ENCODE measurements around the gene ITGB6. TPM values are rescaled to one million over a fixed set of nuclear protein-coding genes. Genes with fewer than 3 reads are reported as not detected.

Gene ITGB6
- total RNA-seq, 3 donors from 2014 or later = not detected

DNA sequence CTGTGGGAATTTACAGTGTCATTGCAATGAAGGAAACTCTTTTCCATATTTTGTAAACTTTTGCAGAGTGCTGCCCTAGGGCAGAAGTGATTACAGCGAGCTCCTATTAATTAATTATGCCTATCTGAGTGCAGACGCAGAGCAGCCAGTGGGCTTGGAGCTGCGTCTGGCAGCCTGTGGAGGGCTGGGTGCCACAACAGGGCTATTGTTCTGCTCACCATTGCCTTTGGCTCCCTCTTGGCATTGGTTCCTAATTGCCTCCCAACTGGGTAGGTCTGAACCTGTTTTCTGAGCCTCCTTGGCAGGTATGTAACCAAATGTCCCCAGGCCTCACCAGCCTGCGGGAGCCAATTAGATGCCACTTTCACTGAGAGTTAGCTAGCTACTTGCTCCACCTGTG lies 25.6 kb upstream of the ITGB6 start:
- peaks cover 5% of the 10 kb centered on the region for H3K27me3 Mint-ChIP-seq (ENCODE audit: low read depth)
- DNase-seq = no peak
- H3K4me1 Mint-ChIP-seq (ENCODE audit: low read depth) = peaks cover 42% of the 10 kb centered on the region
- no peaks in the 10 kb centered on the region for H3K9me3 Mint-ChIP-seq
- H3K36me3 Mint-ChIP-seq (ENCODE audit: insufficient read depth) = no peaks in the 10 kb centered on the region
- ATAC-seq = no peak
- no peak overlapping the region for H3K4me3 Mint-ChIP-seq

DNA sequence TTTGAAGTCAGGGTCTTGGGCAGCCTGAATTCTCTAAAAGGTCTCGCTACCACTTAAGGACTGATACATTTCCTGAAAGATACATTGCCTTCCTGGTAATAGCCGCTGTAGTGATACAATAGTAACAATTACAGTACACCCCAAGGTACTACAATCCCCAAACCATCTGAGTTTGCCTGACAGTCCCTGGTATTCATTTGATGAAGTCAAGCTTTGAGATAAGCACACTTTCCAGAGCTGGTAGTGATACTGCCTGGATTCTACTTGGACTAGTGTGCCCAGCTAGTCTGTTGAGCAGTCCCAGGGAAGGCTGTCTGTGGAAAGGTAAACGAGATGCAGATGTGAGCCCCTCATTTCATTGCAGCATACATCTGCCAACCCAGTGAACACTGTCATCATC lies 24.4 kb upstream of the ITGB6 start:
- H3K9me3 Mint-ChIP-seq = no peaks in the 10 kb centered on the region
- ATAC-seq = peak in 1 of 2 donors; percentile 2
- no peaks in the 10 kb centered on the region for H3K36me3 Mint-ChIP-seq (ENCODE audit: insufficient read depth)
- peaks cover 5% of the 10 kb centered on the region for H3K27me3 Mint-ChIP-seq (ENCODE audit: low read depth)
- no peak overlapping the region for H3K4me3 Mint-ChIP-seq
- DNase-seq = no peak
- peaks cover 54% of the 10 kb centered on the region for H3K4me1 Mint-ChIP-seq (ENCODE audit: low read depth)

DNA sequence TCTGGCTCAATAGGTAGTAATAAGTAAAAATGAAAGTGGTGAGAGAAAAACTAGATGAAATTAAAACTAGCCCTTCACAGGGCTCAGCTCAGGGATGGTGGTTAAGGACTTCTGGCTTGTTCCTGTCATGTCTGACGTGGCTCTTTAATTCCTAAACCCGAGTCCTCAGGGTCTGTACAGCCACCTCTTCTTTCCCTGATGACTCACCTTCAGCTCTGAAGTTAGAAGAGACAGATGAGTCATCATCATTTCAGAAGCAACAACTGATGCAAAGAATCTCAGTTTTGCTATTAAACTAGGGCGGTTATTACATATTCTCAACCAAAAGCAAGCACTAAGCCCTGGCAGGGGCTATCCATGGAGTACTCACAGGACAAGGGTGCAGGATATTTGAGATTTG lies 24.0 kb upstream of the ITGB6 start:
- DNase-seq = no peak
- Mint-ChIP-seq H3K9me3 (no peaks in the 10 kb centered on the region), H3K4me3 (no peak overlapping the region), H3K36me3 (ENCODE audit: insufficient read depth) (no peaks in the 10 kb centered on the region), H3K27me3 (ENCODE audit: low read depth) (peaks cover 5% of the 10 kb centered on the region), H3K4me1 (ENCODE audit: low read depth) (peaks cover 53% of the 10 kb centered on the region)
- ATAC-seq = peak; percentile 80 to 82

DNA sequence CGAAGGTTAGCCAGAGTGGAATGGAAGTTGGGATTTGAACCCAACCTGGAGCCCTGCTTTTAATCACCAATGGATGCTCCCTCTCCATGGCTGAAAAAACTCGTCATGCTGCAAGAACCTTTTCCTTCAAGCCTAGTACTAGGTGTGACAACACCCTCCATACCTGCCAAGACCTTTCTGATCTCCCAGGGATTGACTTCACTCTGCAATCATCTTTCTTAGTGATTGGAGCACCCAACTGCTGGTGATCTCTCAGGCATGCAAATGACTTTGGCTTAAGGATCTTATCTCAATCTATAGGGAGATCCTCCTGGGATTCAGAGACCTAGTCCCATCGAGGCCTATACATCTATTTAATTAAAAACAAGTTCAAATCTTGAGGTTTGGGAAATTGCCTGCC lies 23.5 kb upstream of the ITGB6 start:
- no peak for DNase-seq
- H3K9me3 Mint-ChIP-seq = no peaks in the 10 kb centered on the region
- H3K4me1 Mint-ChIP-seq (ENCODE audit: low read depth) = peaks cover 53% of the 10 kb centered on the region
- H3K27me3 Mint-ChIP-seq (ENCODE audit: low read depth) = peaks cover 5% of the 10 kb centered on the region
- no peak for ATAC-seq
- no peaks in the 10 kb centered on the region for H3K36me3 Mint-ChIP-seq (ENCODE audit: insufficient read depth)
- no peak overlapping the region for H3K4me3 Mint-ChIP-seq

DNA sequence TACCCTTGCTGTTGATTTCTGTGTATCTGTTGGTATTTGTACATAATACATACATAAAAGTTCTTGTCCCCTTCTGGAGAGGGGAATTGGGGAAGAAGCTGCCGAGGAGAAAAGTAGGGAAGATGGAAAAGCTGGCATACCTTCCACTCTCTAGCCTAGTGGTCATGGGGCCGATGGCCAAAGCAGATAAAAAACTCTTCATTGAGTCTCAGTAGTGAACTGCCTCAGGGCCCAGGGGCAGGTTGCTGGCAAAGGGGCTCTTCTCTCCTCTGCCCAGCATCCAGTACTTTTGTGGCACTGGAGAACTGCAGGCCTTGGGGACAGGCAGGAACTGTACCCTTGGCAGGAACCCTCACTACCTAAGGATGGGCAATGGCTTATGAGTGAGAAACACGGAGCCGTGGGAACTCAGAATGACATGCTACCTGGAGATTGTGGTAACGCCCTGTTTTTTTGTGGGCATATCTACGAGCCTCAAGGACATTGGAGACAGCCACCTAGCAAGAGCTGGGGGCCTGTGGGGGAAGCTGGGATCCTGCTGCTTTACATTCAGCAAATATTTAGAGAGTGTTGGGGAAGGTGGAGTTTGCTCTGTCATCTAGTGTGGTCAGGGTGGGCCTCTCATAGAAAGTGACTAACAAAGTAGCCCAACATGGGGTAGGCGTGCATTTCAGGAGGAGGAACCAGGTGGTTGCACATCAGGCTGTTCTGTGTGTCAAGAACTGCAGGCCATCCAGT lies 22.6 kb upstream of the ITGB6 start:
- Mint-ChIP-seq H3K27me3 (ENCODE audit: low read depth) (peaks cover 8% of the 10 kb centered on the region), H3K4me1 (ENCODE audit: low read depth) (peaks cover 53% of the 10 kb centered on the region), H3K36me3 (ENCODE audit: insufficient read depth) (no peaks in the 10 kb centered on the region), H3K4me3 (no peak overlapping the region), H3K9me3 (no peaks in the 10 kb centered on the region)
- DNase-seq = no peak
- no peak for ATAC-seq

DNA sequence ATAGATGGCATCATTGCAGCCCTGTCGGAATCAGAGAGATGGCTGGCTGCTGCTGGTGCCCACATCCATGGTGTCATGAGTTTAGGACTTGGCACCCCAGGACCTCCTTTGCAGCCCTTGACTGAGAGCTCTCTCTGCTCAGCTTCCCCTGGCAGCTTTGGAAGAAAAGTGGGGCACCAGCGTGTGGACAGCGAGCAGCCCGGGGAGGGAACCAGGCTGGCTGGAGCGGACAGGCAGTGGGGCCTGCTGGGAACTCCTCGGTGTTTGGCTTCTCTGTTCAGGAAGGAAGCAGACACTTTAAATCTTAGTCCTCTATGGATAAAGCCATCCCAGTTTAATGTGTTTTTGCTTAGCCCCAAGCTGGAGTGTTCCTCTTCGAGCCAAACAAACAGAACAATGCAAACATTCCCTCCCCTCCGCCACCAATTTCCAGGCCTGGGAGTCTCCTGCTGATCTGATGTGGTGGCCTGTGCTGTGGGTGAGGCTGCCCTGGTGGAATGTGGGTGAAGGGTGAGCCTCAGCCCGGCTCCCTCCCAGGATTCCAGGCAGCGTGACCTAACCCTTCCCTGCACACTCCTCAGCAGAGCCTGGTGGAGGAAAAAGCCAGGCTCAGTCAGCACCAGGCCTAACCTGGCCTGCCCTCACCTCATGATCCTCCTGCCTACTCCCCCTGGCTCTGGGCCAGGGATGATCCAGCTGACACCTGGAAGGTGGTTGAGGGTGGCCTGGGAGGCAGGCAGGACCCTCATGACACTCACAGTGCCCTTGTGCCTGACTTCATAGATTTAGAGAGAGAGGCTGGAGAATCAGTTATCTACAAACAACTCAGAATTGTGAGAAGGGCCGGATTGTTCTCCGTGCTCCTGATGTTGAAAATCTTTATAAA lies 21.6 kb upstream of the ITGB6 start:
- Mint-ChIP-seq H3K9me3 (no peaks in the 10 kb centered on the region), H3K27me3 (ENCODE audit: low read depth) (peaks cover 3% of the 10 kb centered on the region), H3K4me3 (peak overlapping the region; percentile 7), H3K36me3 (ENCODE audit: insufficient read depth) (no peaks in the 10 kb centered on the region), H3K4me1 (ENCODE audit: low read depth) (peaks cover 50% of the 10 kb centered on the region)
- DNase-seq (no peak), ATAC-seq (no peak)

DNA sequence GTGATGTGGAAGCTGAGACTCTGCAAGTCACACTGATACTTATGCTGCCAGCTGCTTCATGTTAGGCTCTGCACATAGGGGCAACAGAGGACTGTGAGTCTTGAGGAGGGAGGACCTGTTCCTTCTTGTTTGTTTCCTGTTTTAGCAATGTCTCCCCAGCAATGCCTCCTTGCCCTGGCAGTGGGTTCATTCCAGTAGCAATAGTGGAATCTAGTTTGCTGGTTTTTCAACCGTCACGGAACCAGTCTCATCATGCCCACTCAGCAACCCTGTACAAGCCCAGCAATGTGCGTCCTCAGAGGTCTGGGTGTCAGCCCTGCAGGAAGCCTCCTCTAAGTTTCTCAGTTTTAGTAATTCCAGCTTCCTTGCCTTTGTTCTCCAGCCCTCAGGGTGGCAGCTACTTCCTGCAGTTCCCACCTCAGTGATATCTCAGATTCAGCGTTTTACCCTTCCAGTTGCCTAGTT lies 20.5 kb upstream of the ITGB6 start:
- no peak for DNase-seq
- Mint-ChIP-seq H3K4me1 (ENCODE audit: low read depth) (peaks cover 50% of the 10 kb centered on the region), H3K4me3 (no peak overlapping the region), H3K36me3 (ENCODE audit: insufficient read depth) (no peaks in the 10 kb centered on the region), H3K9me3 (no peaks in the 10 kb centered on the region), H3K27me3 (ENCODE audit: low read depth) (peaks cover 3% of the 10 kb centered on the region)
- peak; percentile 33 to 38 for ATAC-seq

DNA sequence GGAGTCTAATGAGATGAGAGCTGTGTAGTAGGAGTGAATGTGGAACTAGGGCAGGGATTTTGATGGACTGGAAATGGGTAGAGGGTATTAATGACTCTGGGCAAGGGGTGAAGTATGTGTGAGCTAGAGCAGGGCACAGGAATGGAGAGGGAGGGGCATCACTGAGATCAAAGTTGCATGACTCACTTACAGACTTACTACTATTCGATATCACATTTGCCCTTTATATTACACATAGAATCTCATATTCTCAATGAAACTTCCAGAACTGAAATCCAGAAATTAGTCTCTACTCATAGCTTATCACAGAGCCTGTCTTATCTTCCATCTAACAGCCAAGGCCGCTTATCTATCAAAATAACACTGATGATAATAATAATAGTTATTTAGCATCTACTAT lies 20.0 kb upstream of the ITGB6 start:
- Mint-ChIP-seq H3K9me3 (no peaks in the 10 kb centered on the region), H3K27me3 (ENCODE audit: low read depth) (peaks cover 3% of the 10 kb centered on the region), H3K4me3 (no peak overlapping the region), H3K4me1 (ENCODE audit: low read depth) (peaks cover 46% of the 10 kb centered on the region), H3K36me3 (ENCODE audit: insufficient read depth) (no peaks in the 10 kb centered on the region)
- peak; percentile 33 to 43 for ATAC-seq
- DNase-seq = no peak

DNA sequence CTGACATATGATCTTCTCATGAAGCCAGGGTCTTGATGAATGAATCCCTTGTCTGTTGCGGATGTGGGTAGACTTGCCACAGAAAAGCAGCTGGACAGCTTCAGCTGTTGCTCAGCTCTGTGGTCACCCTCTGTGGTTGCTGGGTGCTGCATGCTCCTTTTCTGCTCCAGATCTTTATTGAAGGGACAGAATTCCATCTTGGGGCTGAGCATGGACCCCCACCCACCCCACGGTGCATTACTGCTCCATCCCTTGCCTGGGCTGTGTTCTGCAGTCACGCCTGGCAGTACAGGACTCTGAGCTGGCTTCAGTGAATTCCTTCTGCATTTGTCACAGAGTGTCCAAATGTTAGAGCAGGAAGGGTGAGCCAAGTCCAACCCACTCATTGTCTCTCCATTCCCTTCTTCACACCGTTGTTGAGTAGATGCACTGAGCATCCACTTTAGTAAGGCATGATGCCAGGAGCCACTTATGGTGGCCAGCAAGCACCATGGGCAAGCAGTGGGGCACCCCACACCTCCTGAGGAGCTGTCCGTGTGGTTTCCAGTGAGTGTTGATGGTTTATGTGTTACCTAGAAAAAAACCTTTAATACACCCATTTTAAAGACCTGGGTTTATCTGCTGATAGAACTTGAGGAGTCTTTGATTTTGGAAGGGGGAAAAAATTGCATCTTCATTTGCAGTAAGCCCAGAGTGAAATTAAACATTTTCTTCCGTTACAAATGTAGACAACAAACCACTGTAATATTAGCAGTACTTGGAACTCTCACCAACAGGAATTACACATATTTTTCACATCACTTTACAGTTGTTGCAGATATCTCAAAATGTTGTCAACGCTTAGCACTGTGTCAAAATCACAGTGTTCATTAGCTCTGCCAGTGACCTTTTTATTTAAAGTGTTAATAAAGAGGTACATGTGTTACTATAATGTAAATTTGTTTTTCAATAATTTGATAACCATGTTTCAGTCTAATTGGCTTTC lies 14.7 kb upstream of the ITGB6 start:
- Mint-ChIP-seq H3K27me3 (ENCODE audit: low read depth) (peaks cover 11% of the 10 kb centered on the region), H3K9me3 (no peaks in the 10 kb centered on the region), H3K4me1 (ENCODE audit: low read depth) (peaks cover 10% of the 10 kb centered on the region), H3K4me3 (no peak overlapping the region), H3K36me3 (ENCODE audit: insufficient read depth) (no peaks in the 10 kb centered on the region)
- DNase-seq = no peak
- ATAC-seq = no peak

DNA sequence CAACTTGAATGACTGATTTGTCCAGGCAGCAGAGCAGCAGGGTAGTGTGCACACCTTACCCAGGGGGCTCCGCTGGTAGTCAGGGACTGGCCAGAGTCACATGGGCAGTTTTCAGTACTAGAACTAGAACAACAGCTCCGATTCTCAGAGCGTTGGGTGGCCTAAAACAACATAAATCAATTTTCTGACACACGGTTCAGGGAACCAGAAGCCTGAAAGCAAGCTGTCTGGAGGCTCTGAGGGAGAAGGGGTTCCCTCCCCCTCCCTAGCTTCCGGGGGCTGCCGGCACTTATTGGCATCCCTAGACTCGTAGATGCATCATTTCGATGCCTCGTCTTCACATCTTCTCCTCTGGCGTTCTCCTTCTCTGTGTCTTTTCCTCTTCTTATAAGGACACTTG lies 13.4 kb upstream of the ITGB6 start:
- H3K36me3 Mint-ChIP-seq (ENCODE audit: insufficient read depth) = no peaks in the 10 kb centered on the region
- no peak overlapping the region for H3K4me3 Mint-ChIP-seq
- DNase-seq (no peak), ATAC-seq (no peak)
- H3K27me3 Mint-ChIP-seq (ENCODE audit: low read depth) = peaks cover 11% of the 10 kb centered on the region
- H3K4me1 Mint-ChIP-seq (ENCODE audit: low read depth) = peaks cover 10% of the 10 kb centered on the region
- H3K9me3 Mint-ChIP-seq = no peaks in the 10 kb centered on the region

DNA sequence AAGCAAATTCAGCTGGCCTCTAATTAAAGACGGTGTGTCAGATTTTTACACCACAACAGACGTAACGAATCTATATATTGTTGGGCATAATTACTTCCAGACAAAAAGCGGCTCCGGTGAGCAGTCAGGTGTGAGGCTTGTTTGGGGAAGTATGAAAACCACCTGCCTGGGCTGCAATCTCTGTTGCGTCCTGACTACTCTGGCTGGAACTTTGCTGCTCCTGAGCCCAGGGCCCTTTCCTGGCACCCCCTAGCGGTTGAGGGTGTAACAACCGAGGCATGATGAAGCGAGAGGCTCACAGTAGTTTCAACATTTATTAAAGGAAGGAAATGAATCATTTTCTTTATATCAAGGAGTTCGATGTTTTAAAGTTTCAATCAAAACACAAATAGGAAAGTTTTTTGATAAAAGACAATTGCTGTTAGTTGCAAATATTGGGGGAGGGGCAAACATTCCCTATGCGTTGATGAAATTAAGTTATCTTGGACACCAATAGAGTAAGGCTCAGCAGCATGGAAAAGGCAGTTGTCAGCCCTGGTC lies 10.6 kb upstream of the ITGB6 start:
- Mint-ChIP-seq H3K9me3 (no peaks in the 10 kb centered on the region), H3K4me1 (ENCODE audit: low read depth) (peaks cover 23% of the 10 kb centered on the region), H3K27me3 (ENCODE audit: low read depth) (peaks cover 8% of the 10 kb centered on the region), H3K36me3 (ENCODE audit: insufficient read depth) (no peaks in the 10 kb centered on the region), H3K4me3 (no peak overlapping the region)
- DNase-seq (peak; percentile 64), ATAC-seq (peak; percentile 79 to 83)

DNA sequence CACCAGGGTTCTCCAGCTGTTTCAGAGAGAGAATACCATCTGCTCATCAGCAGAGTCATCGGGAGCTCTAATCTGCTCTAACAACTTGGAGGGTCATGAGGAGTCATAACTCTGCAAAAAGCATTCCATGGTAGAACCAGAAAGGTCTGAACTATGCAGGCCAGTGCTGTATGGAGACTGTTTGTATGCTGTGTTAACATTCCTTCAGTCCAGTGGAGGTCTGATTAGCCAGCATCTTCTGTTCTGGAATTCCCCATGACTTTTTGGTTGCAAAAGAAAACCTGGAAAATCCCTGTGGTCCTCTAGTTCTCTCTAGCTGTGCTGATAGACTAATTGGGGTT lies 9.4 kb upstream of the ITGB6 start:
- Mint-ChIP-seq H3K4me1 (ENCODE audit: low read depth) (peaks cover 22% of the 10 kb centered on the region), H3K9me3 (no peaks in the 10 kb centered on the region), H3K4me3 (no peak overlapping the region), H3K27me3 (ENCODE audit: low read depth) (peaks cover 4% of the 10 kb centered on the region), H3K36me3 (ENCODE audit: insufficient read depth) (no peaks in the 10 kb centered on the region)
- DNase-seq (no peak), ATAC-seq (no peak)

DNA sequence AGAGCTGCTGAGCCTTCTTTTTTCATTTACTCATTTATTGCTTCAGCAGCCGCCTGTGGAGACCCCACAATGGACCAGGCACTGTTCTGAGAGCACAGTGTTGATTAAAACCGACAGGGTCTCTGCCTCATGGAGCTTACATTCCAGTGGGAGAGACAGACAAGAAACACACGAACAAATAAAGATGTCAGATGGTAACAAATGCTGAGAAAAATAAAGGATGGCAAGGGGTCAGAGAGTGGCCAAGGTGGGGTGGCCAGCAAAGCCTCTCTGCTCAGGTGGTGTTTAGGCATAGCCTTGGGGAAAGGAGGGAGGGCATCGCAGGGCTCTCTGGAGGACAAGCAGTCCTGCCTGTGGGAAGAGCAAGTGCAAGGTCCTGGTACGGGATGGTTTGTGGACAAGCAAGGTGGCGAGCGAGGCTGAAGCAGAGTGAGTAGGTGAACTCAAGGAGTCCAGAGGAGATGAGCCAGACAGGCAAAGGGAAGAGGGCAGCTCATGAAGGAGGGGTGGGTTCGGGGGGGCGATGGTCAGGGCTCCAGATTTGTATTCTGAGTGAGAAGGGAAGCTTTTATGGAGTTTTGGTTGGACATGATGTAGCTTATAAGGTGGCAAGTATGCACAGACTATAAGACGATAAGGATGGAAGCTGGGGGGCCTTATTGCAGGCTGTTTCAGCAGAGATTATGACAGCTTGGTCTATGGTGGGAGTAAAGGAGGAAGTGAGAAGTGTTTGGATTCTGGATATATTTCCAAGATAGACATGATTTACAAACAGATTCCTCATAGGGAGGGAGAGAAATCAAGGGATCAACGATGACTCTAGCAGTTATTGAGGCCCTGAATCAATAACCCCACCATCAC lies 8.8 kb upstream of the ITGB6 start:
- DNase-seq (no peak), ATAC-seq (no peak)
- H3K4me1 Mint-ChIP-seq (ENCODE audit: low read depth) = peaks cover 22% of the 10 kb centered on the region
- peaks cover 2% of the 10 kb centered on the region for H3K27me3 Mint-ChIP-seq (ENCODE audit: low read depth)
- no peaks in the 10 kb centered on the region for H3K9me3 Mint-ChIP-seq
- no peak overlapping the region for H3K4me3 Mint-ChIP-seq
- no peaks in the 10 kb centered on the region for H3K36me3 Mint-ChIP-seq (ENCODE audit: insufficient read depth)

All from activated T-cell treated with anti-CD3 and anti-CD28 coated beads, Interleukin-2, amount 50 U/mL, for 4 hours (primary cell).